NCI-H2107 treated with DMSO at 0.1 percent for 48 hours (cell line): Measurements from ENCODE around the gene ZC3H15.
A peak's percentile ranks its signal among the peaks of the same experiment; 100 is the strongest.
"Not testable (repeated sequence)": the region's sequence is repeated elsewhere in the genome, so short reads cannot be mapped to it uniquely, and the experiment has no call there.

Source experiments
- DNase-seq: peaks from one replicate; lab custom pipeline; 2025; ENCODE audit not compliant: unreplicated experiment; lab: John Stamatoyannopoulos, UW

The ZC3H15 gene

DNA sequence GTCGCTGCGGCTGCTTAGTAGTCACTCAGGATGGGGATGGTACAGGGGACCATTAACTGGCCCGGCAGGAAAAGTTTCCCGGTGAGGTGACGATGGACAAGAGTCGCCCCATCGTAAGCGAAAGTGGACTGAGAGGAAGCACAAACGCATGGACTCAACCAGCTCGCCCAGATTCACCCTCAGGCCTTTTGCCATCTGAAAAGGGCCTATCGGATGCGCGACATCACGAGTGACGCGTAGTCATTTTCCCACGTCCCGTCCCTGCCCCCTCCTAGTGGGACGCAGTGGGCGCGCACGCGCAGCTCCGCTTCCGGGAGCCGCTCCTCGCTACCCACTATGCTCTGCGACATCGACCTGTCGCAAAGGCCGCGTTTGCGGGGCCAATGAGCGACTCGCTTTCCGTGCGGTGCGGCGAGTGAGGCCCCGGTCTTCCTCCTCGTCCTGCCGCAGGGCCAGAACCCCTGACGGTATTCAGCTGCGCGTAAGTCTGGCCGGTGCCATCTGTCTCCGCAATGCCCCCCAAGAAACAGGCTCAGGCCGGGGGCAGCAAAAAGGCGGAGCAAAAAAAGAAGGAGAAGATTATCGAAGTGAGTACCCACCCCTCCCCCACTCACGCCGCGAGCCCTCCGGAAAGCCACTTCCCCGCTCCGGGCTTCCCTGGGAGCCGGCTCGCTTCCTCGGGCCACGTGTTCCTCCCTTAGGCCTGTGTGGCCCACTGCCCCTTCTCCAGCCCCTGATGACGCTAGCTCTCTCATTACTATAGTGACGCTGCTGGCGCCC, at the start of gene ZC3H15:
ZC3H15 (plus strand) TSS at position 390 of the 780 bp plus-strand sequence; CDS start at position 513, 123 bp downstream.
- peak; percentile 46 for DNase-seq

DNA sequence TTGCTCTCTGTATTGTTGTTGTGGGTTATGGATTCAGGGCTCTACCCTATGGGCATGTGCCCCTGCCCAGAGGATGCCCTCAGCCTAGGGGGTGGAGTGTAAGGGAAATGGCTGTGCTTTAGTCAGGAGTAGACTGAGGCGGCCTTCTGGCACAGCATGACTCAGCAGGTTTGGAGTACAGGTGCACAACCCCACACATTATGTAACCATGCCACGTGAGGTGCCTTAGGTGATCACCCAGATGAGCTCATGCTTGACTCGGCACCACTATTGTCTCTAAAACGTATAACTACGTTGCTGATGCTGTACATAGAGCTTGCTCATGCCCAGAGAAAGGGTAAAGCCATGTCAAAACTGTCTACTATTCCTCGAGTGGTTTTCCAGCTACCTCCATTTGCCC, 48.3 kb upstream of the ZC3H15 start:
- DNase-seq, result no peak

- not testable (repeated sequence) for DNase-seq
Measured at GRCh38 chr2:186439673-186440095, 46.4 kb upstream of the ZC3H15 start.

DNA sequence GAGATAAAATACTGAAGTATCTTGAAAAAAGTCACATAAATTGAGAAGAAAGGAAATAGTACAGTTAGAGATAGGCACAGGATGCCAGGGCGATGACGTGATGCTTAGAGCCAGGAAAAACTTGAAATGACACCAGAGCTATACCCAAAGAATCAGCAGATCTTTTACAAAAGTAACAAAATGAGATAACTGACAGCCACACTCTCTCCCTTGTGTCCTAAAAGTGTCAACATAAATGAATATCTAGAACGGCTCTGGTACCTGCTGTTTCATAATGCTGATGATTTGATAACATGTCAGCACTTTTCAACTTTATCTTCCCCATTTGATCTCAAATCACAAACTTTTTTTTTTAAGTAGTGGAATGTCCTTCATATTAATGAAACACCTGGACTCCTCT, 45.6 kb upstream of the ZC3H15 start:
- no peak for DNase-seq

- DNase-seq, result no peak
Measured at GRCh38 chr2:186442885-186443284, 43.2 kb upstream of the ZC3H15 start.

- no peak for DNase-seq
Measured at GRCh38 chr2:186443851-186444250, 42.2 kb upstream of the ZC3H15 start.

DNA sequence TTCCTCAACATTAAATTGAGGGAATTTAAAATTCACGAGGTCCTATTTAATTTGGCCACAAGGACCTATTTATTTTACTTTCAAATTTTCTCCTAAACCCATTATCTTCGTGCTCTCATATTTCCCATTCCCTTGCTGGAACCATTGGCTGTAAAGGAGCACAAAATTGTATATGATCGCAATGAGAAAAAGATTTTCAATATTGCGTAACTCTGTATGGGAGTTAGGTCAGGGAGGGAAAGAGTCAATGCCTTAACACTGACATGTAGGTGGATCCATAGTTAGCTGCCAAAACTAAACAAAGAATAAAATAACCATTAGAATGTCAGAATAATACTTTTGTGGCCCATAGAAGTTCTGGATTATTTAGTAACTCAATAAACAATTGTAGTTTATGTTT, 40.6 kb upstream of the ZC3H15 start:
- no peak for DNase-seq

GRCh38 chr2:186455613-186456012, 30.4 kb upstream of the ZC3H15 start:
- no peak for DNase-seq

GRCh38 chr2:186456941-186457340, 29.1 kb upstream of the ZC3H15 start:
- DNase-seq, result no peak

DNA sequence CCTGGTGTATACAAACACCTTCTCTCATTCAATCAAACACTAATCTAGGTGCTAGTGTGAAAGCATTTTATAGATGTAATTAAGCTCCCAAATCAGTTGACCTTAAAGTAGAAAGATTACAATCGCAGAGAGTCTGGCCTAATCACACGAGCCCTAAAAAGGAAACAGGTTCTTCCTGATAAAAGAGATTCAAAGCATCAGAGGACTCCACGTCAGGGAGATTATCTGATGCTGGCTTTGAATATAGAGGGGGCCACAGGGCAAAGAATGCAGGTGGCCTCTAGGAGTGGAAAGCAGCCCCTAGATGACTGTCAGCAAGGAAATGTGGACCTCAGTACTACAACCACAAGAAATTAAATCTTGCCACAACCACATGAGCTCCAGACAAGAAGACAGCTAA, 28.2 kb upstream of the ZC3H15 start:
- no peak for DNase-seq

GRCh38 chr2:186459009-186459408, 27.1 kb upstream of the ZC3H15 start:
- DNase-seq, result peak; percentile 9

DNA sequence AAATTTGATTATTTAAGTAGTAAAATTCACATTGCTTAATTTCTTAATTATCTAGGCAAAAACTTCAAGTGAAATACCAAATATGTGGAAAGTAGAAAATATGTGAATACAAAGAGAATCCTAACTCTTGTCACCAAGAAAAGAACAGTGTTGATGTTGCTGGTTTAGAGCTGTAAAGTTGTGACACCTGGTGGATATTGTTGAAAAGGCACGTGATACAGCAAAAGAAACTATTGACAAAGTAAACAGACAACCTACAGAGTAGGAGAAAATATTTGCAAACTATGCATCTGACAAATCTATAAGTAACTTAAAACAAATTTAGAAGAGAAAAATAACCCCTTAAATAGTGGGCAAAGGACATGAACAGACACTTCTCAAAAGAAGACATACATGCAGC, 25.6 kb upstream of the ZC3H15 start:
- no peak for DNase-seq

GRCh38 chr2:186466743-186467142, 19.3 kb upstream of the ZC3H15 start:
- DNase-seq, result no peak

- no peak for DNase-seq
Measured at GRCh38 chr2:186467421-186467820, 18.6 kb upstream of the ZC3H15 start.

DNA sequence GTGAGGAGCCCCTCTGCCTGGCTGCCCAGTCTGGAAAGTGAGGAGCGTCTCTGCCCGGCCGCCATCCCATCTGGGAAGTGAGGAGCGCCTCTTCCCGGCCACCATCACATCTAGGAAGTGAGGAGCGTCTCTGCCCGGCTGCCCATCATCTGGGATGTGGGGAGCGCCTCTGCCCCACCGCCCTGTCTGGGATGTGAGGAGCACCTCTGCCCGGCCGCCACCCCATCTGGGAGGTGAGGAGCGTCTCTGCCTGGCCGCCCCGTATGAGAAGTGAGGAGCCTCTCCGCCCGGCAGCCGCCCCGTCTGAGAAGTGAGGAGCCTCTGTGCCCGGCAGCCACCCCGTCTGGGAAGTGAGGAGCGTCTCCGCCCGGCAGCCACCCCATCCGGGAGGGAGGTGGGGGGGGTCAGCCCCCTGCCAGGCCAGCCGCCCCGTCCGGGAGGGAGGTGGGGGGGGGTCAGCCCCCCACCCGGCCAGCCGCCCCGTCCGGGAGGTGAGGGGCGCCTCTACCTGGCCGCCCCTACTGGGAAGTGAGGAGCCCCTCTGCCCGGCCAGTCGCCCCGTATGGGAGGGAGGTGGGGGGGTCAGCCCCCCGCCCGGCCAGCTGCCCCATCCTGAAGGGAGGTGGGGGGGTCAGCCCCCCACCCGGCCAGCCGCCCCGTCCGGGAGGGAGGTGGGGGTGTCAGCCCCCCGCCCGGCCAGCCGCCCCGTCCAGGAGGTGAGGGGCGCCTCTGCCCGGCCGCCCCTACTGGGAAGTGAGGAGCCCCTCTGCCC, 13.2 kb upstream of the ZC3H15 start:
- DNase-seq, result not testable (repeated sequence)

- not testable (repeated sequence) for DNase-seq
Measured at GRCh38 chr2:186474239-186474638, 11.8 kb upstream of the ZC3H15 start.

DNA sequence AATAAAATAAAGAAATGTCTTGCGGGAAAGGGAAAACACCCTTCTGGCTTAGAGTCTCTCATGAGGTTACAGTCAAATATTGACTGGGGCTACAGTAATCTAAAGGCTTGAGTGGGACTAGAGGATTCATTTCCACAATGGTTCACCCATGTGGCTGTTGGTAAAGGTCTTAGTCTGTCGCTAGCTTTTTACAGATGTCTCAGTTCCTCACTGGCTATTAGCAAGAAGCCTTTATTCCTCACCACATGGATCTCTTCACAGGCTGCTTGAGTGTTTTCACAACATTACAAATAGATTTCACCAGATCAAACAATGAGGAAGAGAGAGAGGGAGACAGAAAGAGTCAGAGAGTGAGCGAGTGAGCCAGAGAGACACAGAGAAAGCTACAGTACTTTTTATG, 8.3 kb upstream of the ZC3H15 start:
- no peak for DNase-seq

DNA sequence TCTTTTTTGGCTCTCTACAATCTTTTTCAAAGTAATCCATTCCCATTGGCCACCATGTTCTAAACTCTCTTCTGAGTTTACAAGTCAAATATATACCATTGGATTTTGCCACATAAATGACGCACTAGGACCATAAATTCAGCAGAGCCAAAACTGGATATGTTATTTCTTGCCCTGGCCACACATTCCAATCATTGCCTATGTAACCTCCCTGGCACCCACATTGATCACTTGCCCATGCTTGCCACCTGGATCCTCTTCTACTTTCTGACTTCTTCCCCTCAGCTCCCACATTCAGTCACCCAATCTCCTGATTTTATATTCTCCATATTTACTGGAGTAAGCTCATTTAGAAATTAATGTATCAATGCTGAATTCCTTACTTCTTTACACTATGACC, 5.1 kb upstream of the ZC3H15 start:
- DNase-seq, result no peak

GRCh38 chr2:186484062-186484735, 1.9 kb upstream of the ZC3H15 start:
- no peak for DNase-seq

- DNase-seq, result no peak
Measured at GRCh38 chr2:186485576-186485870, 537 bp upstream of the ZC3H15 start.

DNA sequence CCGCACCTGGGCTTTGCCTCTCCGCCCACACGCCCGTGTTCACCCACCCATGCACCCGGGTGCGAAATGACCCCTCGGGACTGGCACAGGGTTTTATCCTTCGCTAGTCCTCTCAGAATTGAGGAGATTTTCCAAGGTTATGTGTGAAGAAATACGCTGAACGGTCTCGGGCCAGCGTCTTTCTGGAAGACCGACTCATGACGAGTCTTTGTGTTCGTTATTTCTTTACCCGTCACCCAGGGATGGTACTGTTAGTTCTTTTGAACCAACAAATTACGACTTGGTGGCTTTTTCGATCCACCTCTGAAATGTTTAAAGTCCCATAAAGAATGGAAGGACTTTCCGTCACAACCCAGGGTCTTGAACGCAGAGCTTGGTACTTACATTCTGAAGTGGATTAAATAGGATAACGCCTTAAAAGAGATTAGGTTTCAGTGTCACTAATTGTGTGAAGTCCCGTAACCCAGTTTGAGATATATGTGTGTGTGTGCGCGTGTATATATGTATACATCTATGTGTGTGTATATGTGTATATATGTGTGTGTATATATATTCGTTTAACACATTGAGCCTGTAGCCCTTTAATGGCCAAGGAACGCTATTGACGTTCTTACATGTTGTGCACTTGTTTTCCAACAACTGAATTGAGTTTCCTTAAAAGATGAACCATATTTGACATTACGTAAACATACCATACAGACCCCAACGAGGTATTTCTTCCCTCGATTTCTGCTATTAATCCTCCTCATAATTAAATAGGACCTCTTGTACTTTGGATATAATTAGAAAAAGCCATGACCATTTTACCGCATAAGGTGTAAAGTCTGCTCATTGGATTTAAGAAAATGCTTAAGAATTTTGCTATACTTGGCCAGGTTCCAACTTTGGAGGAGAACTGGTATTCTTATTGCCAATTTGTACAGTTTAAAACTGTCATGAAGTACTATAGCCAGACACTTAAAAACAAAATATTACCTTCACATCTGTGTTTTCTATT, 889 bp downstream of the ZC3H15 start:
- DNase-seq, result peak; percentile 28
